Measurements from ENCODE around the gene PCNX3. TPM values are rescaled to one million over a fixed set of nuclear protein-coding genes. Genes with fewer than 3 reads are reported as not detected.
A peak's percentile ranks its signal among the peaks of the same experiment; 100 is the strongest.
"Not testable (repeated sequence)": the region's sequence is repeated elsewhere in the genome, so short reads cannot be mapped to it uniquely, and the experiment has no call there.

The PCNX3 gene
- polyA plus RNA-seq, 6 donors from 2014 or later = 1.7 to 5.9 (median 3.0) TPM; not detected in 1

DNA sequence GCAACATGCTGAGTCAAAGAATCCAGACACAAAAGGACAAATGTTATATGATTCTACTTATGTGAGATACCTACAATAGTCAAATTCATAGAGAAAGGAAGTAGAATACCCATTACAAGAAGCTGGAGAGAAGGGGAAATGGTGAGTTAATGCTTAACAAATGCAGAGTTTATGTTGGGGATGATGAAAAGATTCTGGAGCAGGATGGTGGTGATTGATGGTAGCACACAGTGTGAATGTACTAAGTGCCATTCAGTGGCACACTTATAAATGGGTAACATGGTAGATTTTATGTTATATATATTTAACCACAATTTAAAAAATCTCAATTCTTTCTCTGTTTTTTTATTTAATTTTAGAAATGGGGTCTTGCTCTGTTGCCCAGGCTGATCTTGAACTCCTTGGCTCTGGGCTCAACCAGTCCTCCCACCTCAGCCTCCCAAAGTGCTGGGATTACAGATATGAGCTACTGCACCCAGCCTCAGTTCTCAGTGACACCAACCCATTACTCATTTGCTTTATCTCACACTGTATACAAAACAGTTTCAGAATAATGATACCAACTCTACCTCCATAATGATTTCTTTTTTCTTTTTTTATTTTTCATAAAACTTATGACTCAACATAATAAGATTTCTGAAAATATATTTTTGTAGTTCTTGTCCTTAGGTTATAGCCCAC is 56.7 kb downstream of the PCNX3 start:
- Mint-ChIP-seq H3K4me1 (peaks cover 0 to 2% (median 0%) of the 10 kb centered on the region in 3 donors), H3K9me3 (no peaks in the 10 kb centered on the region), H3K36me3 (no peaks in the 10 kb centered on the region), H3K27me3 (no peaks in the 10 kb centered on the region), H3K27ac (peak overlapping the region in 1 of 6 donors; percentile 79), H3K4me3 (no peak overlapping the region)
- no peak for DNase-seq
- peak; percentile 33 to 40 for ATAC-seq (ENCODE audit: low read depth in 2 of 2)

DNA sequence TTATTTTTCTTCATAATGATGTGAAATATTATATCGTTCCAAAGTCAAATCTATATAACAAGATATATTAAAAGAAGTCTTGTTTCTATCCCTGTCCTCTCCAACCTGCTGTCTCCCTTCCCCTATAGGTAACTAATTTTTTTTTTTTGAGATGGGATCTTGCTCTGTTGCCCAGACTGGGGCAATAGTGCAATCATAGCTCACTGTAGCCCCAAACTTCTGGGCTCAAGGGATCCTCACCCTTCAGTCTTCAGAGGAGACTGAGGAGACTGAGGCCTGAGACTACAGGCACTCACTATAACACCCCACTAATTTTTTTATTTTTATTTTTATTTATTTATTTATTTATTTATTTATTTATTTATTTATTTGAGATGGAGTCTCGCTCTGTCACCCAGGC is 57.4 kb downstream of the PCNX3 start:
- H3K36me3 Mint-ChIP-seq = no peaks in the 10 kb centered on the region
- no peaks in the 10 kb centered on the region for H3K9me3 Mint-ChIP-seq
- no peak overlapping the region for H3K4me3 Mint-ChIP-seq
- ATAC-seq (ENCODE audit: low read depth in 2 of 2) (no peak), DNase-seq (no peak)
- peaks cover 0 to 2% (median 0%) of the 10 kb centered on the region in 3 donors for H3K4me1 Mint-ChIP-seq
- no peaks in the 10 kb centered on the region for H3K27me3 Mint-ChIP-seq
- peak overlapping the region in 1 of 6 donors; percentile 79 for H3K27ac Mint-ChIP-seq

DNA sequence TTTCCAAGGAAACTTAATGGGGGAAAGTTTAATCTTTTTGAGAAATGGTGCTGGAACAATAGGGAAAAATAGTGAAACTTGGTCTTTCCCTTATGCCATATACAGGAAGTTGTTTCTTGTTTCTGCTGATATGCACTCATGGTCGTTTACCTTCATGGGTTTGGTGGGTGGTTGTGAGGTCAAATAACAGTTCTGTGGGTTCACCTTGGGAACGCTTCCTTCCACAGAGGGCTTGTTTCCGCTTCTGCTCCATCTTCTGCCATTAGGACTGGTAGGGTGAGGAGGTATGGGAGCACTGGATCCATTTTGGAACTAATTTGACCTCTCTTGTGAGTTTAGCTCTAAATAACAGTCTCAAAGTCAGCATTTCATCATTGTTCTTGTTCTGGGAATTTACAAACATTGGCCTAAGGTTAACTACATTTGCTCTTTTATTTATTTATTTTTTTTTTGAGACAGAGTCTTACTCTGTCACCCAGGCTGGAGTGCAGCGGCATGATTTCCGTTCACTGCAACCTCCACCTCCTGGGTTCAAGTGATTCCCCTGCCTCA is 64.7 kb downstream of the PCNX3 start:
- Mint-ChIP-seq H3K36me3 (no peaks in the 10 kb centered on the region), H3K27me3 (no peaks in the 10 kb centered on the region), H3K4me1 (peaks cover 0 to 2% (median 0%) of the 10 kb centered on the region in 3 donors), H3K9me3 (no peaks in the 10 kb centered on the region), H3K4me3 (no peak overlapping the region), H3K27ac (no peak overlapping the region)
- no peak for DNase-seq
- ATAC-seq (ENCODE audit: low read depth in 2 of 2) = no peak

DNA sequence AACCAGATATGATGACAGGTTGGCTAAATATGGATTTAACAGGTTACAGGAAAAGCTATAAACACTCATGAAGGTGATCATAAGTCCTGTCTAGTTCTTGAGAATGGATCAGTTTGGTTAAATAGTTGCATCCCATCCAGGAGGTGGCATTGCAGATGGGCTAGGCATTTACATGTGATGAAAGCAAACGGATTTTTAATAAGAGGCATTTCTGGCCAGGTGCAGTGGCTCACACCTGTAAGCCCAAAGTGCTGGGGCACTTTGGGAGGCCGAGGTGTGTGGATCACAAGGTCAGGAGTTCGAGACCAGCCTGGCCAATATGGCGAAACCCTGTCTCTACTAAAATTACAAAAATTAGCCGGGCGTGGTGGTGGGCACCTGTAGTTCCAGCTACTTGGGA is 67.9 kb downstream of the PCNX3 start:
- H3K27ac Mint-ChIP-seq; DNase-seq; H3K27me3 Mint-ChIP-seq; H3K9me3 Mint-ChIP-seq; ATAC-seq (ENCODE audit: low read depth in 2 of 2); H3K36me3 Mint-ChIP-seq; H3K4me1 Mint-ChIP-seq; H3K4me3 Mint-ChIP-seq: not testable (repeated sequence)

DNA sequence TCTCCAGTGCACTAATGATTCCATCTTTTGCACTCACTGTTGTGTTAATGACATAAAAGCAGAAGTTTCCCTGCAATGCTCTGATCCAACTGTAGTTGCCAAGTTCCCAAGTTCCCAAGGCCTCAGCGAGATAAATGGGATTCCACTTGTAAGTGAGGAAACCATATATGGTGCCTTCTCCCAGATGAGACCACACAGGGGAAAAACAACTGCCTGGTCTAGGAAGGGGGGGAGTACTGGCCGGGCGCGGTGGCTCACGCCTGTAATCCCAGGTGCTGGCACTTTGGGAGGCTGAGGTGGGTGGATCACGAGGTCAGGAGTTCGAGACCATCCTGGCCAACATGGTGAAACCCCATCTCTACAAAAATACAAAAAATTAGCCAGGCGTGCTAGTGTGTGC is 70.4 kb downstream of the PCNX3 start:
- Mint-ChIP-seq H3K36me3 (no peaks in the 10 kb centered on the region), H3K9me3 (no peaks in the 10 kb centered on the region), H3K4me1 (no peaks in the 10 kb centered on the region), H3K27me3 (no peaks in the 10 kb centered on the region), H3K27ac (peak overlapping the region in 1 of 6 donors; percentile 71), H3K4me3 (no peak overlapping the region)
- no peak for DNase-seq
- no peak for ATAC-seq (ENCODE audit: low read depth in 2 of 2)

Other genes starting within 250 kb of the PCNX3 start
- 10 to 100 TPM; 10.2 to 35.1 (median 16.2) TPM for gene SLC25A45, start 233.1 kb upstream of the PCNX3 start, polyA plus RNA-seq (ENCODE audit: low read depth in 6 of 6)
- gene FRMD8, start 229.1 kb upstream of the PCNX3 start, polyA plus RNA-seq (ENCODE audit: low read depth in 6 of 6) = 10 to 100 TPM; 45.3 to 64.6 (median 53.8) TPM
- 1 to 10 TPM in 5 of 6 donors, under 1 TPM in 1; 0.88 to 4.2 (median 1.2) TPM for gene NEAT1, start 193.0 kb upstream of the PCNX3 start, polyA plus RNA-seq (ENCODE audit: low read depth in 6 of 6)
- gene MALAT1, start 116.7 kb upstream of the PCNX3 start, polyA plus RNA-seq (ENCODE audit: low read depth in 6 of 6) = 1,000 to 10,000 TPM; 1,985 to 6,450 (median 3,738) TPM
- 10 to 100 TPM; 21.8 to 40.0 (median 27.2) TPM for gene SCYL1, start 90.7 kb upstream of the PCNX3 start, polyA plus RNA-seq (ENCODE audit: low read depth in 6 of 6)
- 10 to 100 TPM; 12.5 to 40.5 (median 23.0) TPM for gene LTBP3, start 57.4 kb upstream of the PCNX3 start, polyA plus RNA-seq (ENCODE audit: low read depth in 6 of 6)
- gene ZNRD2, start 45.3 kb upstream of the PCNX3 start, polyA plus RNA-seq (ENCODE audit: low read depth in 6 of 6) = 10 to 100 TPM; 56.9 to 74.5 (median 69.8) TPM
- gene FAM89B, start 43.2 kb upstream of the PCNX3 start, polyA plus RNA-seq (ENCODE audit: low read depth in 6 of 6) = 10 to 100 TPM; 44.3 to 82.6 (median 61.8) TPM
- 10 to 100 TPM in 4 of 6 donors, 1 to 10 TPM in 2; 5.5 to 18.3 (median 11.6) TPM for gene EHBP1L1, start 39.7 kb upstream of the PCNX3 start, polyA plus RNA-seq (ENCODE audit: low read depth in 6 of 6)
- gene KCNK7, start 20.0 kb upstream of the PCNX3 start, polyA plus RNA-seq (ENCODE audit: low read depth in 6 of 6) = not detected
- gene MAP3K11, start 1.6 kb upstream of the PCNX3 start, polyA plus RNA-seq (ENCODE audit: low read depth in 6 of 6) = 10 to 100 TPM in 4 of 6 donors, 1 to 10 TPM in 2; 9.2 to 20.1 (median 11.9) TPM
- gene SIPA1, start 22.3 kb downstream of the PCNX3 start, polyA plus RNA-seq (ENCODE audit: low read depth in 6 of 6) = 100 to 1,000 TPM; 160 to 404 (median 207) TPM
- gene RELA, start 47.1 kb downstream of the PCNX3 start, polyA plus RNA-seq (ENCODE audit: low read depth in 6 of 6) = 10 to 100 TPM; 36.3 to 72.2 (median 48.6) TPM
- gene KAT5, start 96.5 kb downstream of the PCNX3 start, polyA plus RNA-seq (ENCODE audit: low read depth in 6 of 6) = 10 to 100 TPM; 38.9 to 71.8 (median 63.6) TPM
- gene RNASEH2C, start 105.0 kb downstream of the PCNX3 start, polyA plus RNA-seq (ENCODE audit: low read depth in 6 of 6) = 100 to 1,000 TPM in 3 of 6 donors, 10 to 100 TPM in 3; 59.3 to 126 (median 99.1) TPM
- 10 to 100 TPM in 2 of 6 donors, 1 to 10 TPM in 4; 3.4 to 17.2 (median 9.6) TPM for gene AP5B1, start 165.2 kb downstream of the PCNX3 start, polyA plus RNA-seq (ENCODE audit: low read depth in 6 of 6)
- gene OVOL1, start 171.3 kb downstream of the PCNX3 start, polyA plus RNA-seq (ENCODE audit: low read depth in 6 of 6) = not detected
- gene SNX32, start 218.2 kb downstream of the PCNX3 start, polyA plus RNA-seq (ENCODE audit: low read depth in 6 of 6) = 1 to 10 TPM in 5 of 6 donors, not detected in 1; 1.2 to 2.6 (median 1.7) TPM
- 1,000 to 10,000 TPM; 1,822 to 2,570 (median 2,214) TPM for gene CFL1, start 242.4 kb downstream of the PCNX3 start, polyA plus RNA-seq (ENCODE audit: low read depth in 6 of 6)
- gene MUS81, start 244.7 kb downstream of the PCNX3 start, polyA plus RNA-seq (ENCODE audit: low read depth in 6 of 6) = 10 to 100 TPM in 5 of 6 donors, 1 to 10 TPM in 1; 3.2 to 32.0 (median 22.8) TPM

Measured in naive B cell (primary cell).